Sigmoid colon (tissue), 4 donors: Measurements from ENCODE around the gene ADCY3.

Experiments
- POLR2A ChIP-seq, 2 donors: fragments of 450-650 bp; IDR thresholded peaks; one replicate each; pipeline ENCODE4 v1.6.1; 2016; ENCODE audit warnings: antibody characterized with exemption in 2 of 2, mild to moderate bottlenecking in 2 of 2, moderate library complexity in 2 of 2
- POLR2AphosphoS5 ChIP-seq, 4 donors: sonication (generic); formaldehyde crosslinking; IDR thresholded peaks; one replicate each; pipeline ENCODE4 v1.6.1; 2017; ENCODE audit warnings: antibody characterized with exemption in 4 of 4
- TF ChIP-seq, protein P1 (sequence below), 4 experiments: fragments of 450-650 bp in 3 of 4; fragments of 200-600 bp in 1 of 4; IDR thresholded peaks; one replicate each; pipeline ENCODE4 v1.5.1; 2016 to 2019; ENCODE audit warnings: antibody characterized with exemption in 4 of 4, mild to moderate bottlenecking in 3 of 4, moderate library complexity in 2 of 4

DNA sequence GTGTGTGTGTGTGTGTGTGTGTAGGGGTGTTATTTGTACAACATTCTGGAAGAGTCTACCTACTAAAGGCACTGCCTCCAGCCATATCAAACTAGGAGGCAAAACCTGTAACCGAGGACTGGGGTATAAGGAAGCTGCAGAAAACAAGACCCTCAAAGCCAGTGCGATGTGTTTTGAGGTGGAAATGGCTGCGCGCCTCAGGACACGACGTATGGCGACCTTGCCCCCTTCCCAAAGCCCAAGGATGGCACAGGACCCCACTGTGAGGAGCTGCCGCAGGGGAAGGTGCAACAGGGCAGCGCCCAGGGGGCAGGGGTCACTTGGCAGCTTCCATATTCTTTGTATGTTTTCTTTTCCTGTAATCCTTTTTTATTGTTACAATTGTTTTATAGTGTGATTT lies 67.0 kb downstream of the ADCY3 start:
- TF ChIP-seq, protein P1, sequence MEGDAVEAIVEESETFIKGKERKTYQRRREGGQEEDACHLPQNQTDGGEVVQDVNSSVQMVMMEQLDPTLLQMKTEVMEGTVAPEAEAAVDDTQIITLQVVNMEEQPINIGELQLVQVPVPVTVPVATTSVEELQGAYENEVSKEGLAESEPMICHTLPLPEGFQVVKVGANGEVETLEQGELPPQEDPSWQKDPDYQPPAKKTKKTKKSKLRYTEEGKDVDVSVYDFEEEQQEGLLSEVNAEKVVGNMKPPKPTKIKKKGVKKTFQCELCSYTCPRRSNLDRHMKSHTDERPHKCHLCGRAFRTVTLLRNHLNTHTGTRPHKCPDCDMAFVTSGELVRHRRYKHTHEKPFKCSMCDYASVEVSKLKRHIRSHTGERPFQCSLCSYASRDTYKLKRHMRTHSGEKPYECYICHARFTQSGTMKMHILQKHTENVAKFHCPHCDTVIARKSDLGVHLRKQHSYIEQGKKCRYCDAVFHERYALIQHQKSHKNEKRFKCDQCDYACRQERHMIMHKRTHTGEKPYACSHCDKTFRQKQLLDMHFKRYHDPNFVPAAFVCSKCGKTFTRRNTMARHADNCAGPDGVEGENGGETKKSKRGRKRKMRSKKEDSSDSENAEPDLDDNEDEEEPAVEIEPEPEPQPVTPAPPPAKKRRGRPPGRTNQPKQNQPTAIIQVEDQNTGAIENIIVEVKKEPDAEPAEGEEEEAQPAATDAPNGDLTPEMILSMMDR (IDR thresholded peaks at IDR 0.05): no peak
- TF ChIP-seq POLR2A (IDR thresholded peaks at IDR 0.05): no peak
- no peak for TF ChIP-seq POLR2AphosphoS5 (IDR thresholded peaks at IDR 0.05)
